HUES48 (cell line): ENCODE results near the gene HOXB8.
A peak's percentile ranks its signal among the peaks of the same experiment; 100 is the strongest.

ENCODE experiments used
- H3K27ac ChIP-seq: one replicate; pipeline ENCODE4 v1.7.0; 2013; ENCODE audit warnings: low read depth, low read length, inconsistent platforms
- H3K27me3 ChIP-seq: 2 replicates; pipeline ENCODE4 v1.6.1; 2013; ENCODE audit warnings: mild to moderate bottlenecking, low read length; ENCODE audit not compliant: control insufficient read depth, insufficient read depth
- H3K36me3 ChIP-seq: 2 replicates; pipeline ENCODE4 v1.6.1; 2013; ENCODE audit warnings: low read length; ENCODE audit not compliant: control insufficient read depth, insufficient read depth
- H3K4me1 ChIP-seq: 2 replicates; pipeline ENCODE4 v1.6.1; 2013; ENCODE audit warnings: mild to moderate bottlenecking, low read length; ENCODE audit not compliant: control insufficient read depth, insufficient read depth
- H3K4me3 ChIP-seq: 2 replicates; pipeline ENCODE4 v1.5.1; 2013; ENCODE audit warnings: mild to moderate bottlenecking, low read depth, low read length
- H3K9ac ChIP-seq: 2 replicates; pipeline ENCODE4 v1.6.1; 2013; ENCODE audit warnings: mild to moderate bottlenecking, low read depth, low read length, moderate library complexity
- H3K9me3 ChIP-seq: 2 replicates; pipeline ENCODE4 v1.6.1; 2013; ENCODE audit warnings: low read length; ENCODE audit not compliant: control insufficient read depth, insufficient read depth

Gene HOXB8

DNA sequence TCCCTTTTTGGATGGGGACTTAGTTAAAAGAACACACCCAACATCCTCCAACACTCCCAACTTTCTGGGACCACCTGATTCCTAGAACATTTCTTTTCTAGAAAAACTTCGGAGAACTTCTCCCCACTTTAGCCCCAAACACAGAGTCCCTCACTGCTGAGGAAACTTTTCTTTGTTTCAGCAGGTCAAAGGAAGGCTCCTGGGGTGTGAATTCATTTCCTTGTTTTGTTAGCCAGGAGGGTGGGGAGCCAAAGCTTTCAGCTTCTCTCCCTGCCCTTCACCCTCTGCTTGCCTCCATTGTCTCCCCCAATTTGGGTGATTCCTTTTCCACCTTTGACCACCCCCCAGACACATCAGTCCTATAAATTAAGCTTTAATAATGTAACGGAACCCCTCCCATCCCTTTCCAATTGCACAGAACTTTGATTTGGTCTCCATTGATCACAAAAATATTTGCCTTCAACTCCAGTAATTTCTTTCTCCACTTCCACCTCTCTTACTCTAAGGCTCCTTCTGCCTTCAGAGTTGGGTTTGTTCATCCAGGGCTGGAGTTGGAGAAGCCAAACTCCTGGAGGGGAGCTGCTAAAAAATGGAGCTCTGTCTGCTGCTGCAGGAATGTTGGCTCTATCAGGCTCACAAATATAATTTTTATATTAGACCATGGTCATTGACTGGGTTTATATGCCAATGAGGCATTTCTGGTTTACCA, 47.3 kb downstream of the HOXB8 start:
- Histone ChIP-seq H3K27me3 (peaks cover 100% of the 10 kb centered on the region), H3K4me3 (no peak overlapping the region), H3K27ac (no peak overlapping the region), H3K9ac (no peak overlapping the region), H3K4me1 (peaks cover 17% of the 10 kb centered on the region; the same call in 1 of the 2 replicates), H3K36me3 (no peaks in the 10 kb centered on the region), H3K9me3 (peaks cover 3% of the 10 kb centered on the region; the same call in 1 of the 2 replicates)

DNA sequence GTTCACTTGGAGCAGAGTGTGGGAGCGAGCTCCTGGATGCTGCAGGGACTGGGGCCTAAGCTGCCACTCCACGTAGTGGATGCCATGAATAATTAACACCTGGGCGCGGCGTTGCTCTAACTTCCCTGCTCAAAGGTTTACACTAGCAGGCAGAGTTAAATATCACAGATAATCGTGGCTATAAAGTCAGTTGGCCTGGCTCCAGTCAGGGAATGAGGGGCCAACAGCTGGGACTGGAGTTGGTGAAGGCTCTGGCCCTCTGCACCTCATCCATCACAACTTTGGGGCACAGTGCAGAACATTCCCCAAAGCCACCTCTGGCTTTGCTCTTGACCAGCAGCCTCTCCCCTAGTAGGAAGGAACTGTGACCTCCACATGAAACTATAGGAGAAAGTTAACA, 47.9 kb downstream of the HOXB8 start:
- H3K4me1 ChIP-seq: peaks cover 17% of the 10 kb centered on the region; the same call in 1 of the 2 replicates
- H3K9ac ChIP-seq: no peak overlapping the region
- H3K27ac ChIP-seq: no peak overlapping the region
- peaks cover 100% of the 10 kb centered on the region for H3K27me3 ChIP-seq
- H3K9me3 ChIP-seq: peaks cover 3% of the 10 kb centered on the region; the same call in 1 of the 2 replicates
- H3K36me3 ChIP-seq: no peaks in the 10 kb centered on the region
- no peak overlapping the region for H3K4me3 ChIP-seq

DNA sequence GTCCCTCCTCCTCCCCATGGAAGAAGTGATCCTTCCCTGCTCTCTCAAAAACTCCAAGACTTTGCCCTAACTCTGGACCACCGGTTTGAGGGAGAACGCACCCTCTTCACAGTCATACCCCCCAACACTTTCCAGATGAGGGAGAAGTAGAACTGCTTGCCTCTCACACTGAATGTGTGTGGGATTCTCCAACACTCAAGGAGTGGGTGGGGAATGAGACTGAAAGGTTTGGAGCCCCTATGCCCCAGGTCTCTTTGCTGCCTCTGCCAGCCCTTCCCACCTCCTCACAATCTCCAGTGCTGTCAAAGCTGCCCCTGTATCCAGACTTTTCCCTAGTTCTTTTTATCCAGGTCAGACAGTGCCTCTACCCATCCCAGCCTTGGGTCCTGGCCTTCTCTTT, 48.4 kb downstream of the HOXB8 start:
- Histone ChIP-seq H3K4me1 (peaks cover 17% of the 10 kb centered on the region; the same call in 1 of the 2 replicates), H3K9ac (no peak overlapping the region), H3K9me3 (peaks cover 3% of the 10 kb centered on the region; the same call in 1 of the 2 replicates), H3K36me3 (no peaks in the 10 kb centered on the region), H3K4me3 (no peak overlapping the region), H3K27ac (no peak overlapping the region), H3K27me3 (peaks cover 100% of the 10 kb centered on the region)

DNA sequence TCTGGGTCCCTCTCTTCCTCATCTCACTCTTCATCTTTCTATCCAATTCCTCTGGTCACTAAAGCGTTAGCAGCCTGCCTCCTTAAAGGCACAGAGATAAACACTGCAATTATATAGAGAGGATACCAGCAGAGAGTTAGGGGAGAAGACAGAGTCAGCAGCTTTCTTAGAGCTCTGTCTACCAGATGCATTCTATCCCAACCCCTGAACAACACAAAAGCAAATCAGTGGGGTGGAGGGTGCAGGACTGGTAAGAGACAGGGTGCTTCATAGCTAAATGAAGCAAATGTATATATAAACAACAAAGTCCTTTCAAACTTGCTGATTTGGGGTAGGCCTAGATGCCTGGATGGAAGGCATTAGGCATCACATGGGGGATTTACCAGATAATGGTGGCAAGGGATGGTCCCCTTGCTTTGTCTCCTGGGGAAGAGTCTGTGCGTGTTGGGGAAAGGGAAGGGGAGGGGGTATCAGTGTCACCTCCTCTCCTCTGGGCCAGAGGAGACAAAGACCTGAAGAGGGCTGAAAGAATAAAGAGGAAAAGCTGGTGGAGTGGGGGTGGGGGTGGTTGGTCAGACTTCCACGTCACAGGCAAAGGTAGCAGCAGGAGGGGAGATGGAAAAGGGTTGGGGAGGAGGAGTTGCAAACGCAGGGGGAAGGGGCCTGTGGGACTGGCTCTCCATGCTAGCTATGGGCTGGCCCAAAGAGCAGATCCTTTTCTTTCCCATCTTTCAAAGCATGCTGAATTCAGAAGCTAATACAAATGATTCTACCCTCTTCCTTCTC, 49.0 kb downstream of the HOXB8 start:
- Histone ChIP-seq H3K4me3 (no peak overlapping the region), H3K27me3 (peaks cover 100% of the 10 kb centered on the region), H3K36me3 (no peaks in the 10 kb centered on the region), H3K9me3 (peaks cover 3% of the 10 kb centered on the region; the same call in 1 of the 2 replicates), H3K27ac (no peak overlapping the region), H3K9ac (no peak overlapping the region), H3K4me1 (peaks cover 17% of the 10 kb centered on the region; the same call in 1 of the 2 replicates)

DNA sequence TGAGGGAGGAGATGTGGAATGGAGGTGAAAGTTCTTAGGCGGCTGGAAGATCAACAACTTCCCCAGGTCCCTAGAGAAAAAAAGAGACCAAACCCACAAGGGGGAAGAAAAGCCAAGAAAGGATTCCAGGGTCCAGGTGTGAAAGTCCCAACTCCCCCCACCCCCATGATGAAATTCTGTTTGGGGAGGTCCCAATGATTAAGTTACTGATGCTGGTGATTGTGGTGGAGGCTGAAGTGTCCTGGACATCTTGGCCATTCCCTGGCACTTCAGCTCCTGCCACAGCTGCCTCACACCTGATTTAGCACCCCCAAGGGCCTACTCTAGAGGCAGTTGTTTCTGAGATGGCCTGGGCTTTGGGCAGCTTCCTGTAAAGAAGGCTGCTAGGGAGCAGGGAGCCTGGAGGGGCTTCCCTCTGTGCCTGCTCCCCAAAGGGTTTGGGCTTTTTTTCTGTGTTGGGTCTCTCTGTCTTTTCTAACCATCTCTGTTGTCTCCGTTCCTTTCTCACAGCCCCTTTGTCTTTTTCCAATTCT, 50.0 kb downstream of the HOXB8 start:
- H3K9ac ChIP-seq: no peak overlapping the region
- H3K27me3 ChIP-seq: peaks cover 100% of the 10 kb centered on the region
- H3K36me3 ChIP-seq: no peaks in the 10 kb centered on the region
- H3K4me3 ChIP-seq: no peak overlapping the region
- H3K4me1 ChIP-seq: peaks cover 12% of the 10 kb centered on the region; the same call in 1 of the 2 replicates
- H3K27ac ChIP-seq: no peak overlapping the region
- peaks cover 3% of the 10 kb centered on the region; the same call in 1 of the 2 replicates for H3K9me3 ChIP-seq

DNA sequence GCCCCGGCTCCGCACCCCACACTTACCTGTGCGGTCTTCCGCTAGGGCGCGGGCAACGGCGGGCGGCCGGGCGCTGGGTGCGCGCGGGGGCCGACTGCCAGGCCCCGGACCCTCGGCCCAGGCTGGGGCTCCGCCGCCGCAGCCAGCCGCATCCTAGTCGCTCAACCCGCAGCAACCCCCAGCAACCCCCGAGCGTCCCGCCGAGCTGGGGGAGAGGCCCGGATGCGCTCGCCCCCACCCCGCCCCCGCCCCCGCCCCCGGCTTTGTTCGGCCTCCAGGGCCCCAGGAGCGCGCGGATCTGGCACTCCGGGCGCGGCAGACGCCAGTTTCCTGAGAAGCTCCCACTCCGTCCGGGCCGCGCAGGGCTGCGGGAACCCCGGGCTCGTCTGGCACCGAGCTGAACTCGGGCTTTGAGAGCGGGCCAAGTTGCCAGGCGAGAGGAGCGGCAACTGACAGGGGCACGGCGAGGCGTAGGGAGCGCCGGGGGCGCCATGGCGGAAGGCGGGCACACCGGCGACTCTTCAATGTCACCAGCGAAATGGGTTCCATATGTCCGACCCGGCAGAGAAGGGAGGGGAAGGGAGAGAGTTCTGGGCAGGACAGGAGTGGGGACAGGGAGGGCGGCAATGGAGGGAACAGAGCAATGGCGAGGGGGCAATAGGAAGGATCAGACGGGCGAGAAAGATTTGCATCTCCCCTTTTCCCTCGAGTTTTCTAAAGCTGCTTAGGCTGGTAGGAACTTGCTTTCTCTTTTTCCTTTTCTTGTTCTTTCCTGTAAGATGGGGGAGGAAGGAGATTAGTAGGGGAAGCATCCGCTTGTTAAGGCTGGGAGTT, 50.7 kb downstream of the HOXB8 start:
- no peaks in the 10 kb centered on the region for H3K36me3 ChIP-seq
- peaks cover 3% of the 10 kb centered on the region; the same call in 1 of the 2 replicates for H3K9me3 ChIP-seq
- peaks cover 100% of the 10 kb centered on the region for H3K27me3 ChIP-seq
- peaks cover 13% of the 10 kb centered on the region; the same call in 1 of the 2 replicates for H3K4me1 ChIP-seq
- H3K27ac ChIP-seq: no peak overlapping the region
- 0 out of 2 replicates have a peak overlapping the region, but pooled peaks have one; percentile 28 for H3K4me3 ChIP-seq
- no peak overlapping the region for H3K9ac ChIP-seq

DNA sequence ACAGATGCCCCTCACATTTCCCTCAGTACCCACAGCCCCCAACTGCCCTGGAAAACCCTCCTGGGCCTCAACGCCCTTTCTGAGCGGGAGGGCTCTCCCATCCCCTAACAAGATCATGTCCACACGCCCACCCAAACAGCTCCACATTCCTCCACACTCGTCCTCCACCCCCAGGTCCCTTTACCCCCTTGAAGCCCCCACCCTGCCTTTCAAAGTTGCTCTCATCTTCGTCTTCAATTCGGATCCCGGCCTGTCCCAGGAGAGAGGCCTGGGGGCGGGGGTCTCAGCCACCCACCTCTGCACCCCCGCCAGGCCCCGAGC, 51.3 kb downstream of the HOXB8 start:
- Histone ChIP-seq H3K4me3 (no peak overlapping the region), H3K36me3 (no peaks in the 10 kb centered on the region), H3K4me1 (peaks cover 16% of the 10 kb centered on the region; the same call in 1 of the 2 replicates), H3K9ac (no peak overlapping the region), H3K27me3 (peaks cover 100% of the 10 kb centered on the region), H3K9me3 (peaks cover 3% of the 10 kb centered on the region; the same call in 1 of the 2 replicates), H3K27ac (no peak overlapping the region)

DNA sequence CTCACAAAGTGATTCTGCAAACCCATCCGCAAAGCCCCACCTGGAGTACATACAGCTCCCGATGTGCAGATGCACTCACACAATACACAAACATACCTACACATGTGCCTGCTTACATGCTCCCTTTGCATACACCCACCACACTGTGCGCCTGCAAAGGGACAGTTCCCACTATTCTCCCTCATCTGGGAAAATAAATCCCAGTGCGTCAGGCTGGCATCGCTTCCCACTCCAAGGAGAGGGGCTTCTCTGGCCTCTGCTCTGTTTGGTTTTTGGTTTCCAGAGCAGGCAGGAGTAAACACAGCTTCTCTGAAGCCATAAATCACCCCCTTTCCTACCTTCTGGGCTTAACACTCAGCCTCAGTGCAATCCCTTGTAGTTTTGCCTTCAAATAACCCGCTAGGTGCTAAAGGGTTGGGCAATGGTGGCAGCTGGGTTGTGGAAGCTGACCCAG, 51.7 kb downstream of the HOXB8 start:
- H3K27ac ChIP-seq: no peak overlapping the region
- peaks cover 16% of the 10 kb centered on the region; the same call in 1 of the 2 replicates for H3K4me1 ChIP-seq
- no peaks in the 10 kb centered on the region for H3K36me3 ChIP-seq
- H3K4me3 ChIP-seq: no peak overlapping the region
- peaks cover 3% of the 10 kb centered on the region; the same call in 1 of the 2 replicates for H3K9me3 ChIP-seq
- H3K27me3 ChIP-seq: peaks cover 100% of the 10 kb centered on the region
- H3K9ac ChIP-seq: no peak overlapping the region

DNA sequence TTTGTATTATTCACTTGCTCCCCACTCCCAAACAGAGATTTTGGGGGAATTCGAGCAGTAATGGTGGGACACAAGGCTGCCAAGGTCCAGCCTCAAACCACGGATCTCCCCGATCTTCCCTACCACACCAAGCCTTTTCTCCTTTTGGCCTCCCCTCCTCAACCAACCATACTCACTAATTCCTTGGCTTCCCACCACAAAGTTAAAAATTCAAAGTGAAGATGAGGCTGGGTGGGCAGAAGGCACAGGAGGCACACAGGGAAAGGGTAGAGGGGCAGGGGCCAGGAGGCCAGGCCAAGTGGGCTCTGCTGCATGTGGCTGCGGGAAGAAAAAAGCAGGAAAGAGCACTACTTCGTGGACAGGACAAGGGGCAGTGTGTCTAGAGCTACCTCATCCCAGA, 52.2 kb downstream of the HOXB8 start:
- no peak overlapping the region for H3K27ac ChIP-seq
- no peaks in the 10 kb centered on the region for H3K36me3 ChIP-seq
- H3K4me3 ChIP-seq: no peak overlapping the region
- peaks cover 15% of the 10 kb centered on the region; the same call in 1 of the 2 replicates for H3K4me1 ChIP-seq
- H3K9me3 ChIP-seq: peaks cover 3% of the 10 kb centered on the region; the same call in 1 of the 2 replicates
- H3K27me3 ChIP-seq: peaks cover 100% of the 10 kb centered on the region
- no peak overlapping the region for H3K9ac ChIP-seq
